Suppressor macrophage treated with lipopolysaccharide for 4 hours (primary cell): ENCODE measurements around the gene MACO1.

Source experiments
- DNase-seq: peaks from one replicate; pipeline ENCODE4 v3.0.0-alpha.2; 2020

Gene MACO1

DNA sequence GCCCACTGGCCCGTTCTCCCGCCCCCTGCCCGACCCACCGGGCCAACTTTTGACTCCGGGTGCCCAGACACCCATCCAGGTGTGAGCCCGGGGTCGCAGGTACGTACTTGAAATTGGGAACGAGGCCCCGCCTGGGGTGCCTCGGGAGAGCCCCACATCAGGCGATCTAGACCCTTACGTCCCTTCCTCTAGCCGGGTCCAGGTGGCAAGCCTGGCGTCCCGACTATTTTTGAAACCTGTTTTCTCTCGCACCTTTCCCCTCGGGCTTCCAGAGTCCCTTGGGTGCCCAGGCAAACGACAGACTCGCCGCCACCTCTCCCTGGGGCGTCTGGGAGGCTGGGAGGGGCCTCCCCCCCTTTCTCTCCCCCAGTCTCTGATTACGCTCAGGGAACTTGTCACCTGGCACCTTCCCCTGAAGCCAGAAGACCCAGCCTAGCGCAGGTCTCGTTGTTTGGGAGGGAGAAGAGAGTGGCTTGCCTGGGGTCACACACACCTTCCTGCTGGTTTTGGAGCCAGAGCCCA lies 113.6 kb downstream of the MACO1 start:
- DNase-seq: no peak

DNA sequence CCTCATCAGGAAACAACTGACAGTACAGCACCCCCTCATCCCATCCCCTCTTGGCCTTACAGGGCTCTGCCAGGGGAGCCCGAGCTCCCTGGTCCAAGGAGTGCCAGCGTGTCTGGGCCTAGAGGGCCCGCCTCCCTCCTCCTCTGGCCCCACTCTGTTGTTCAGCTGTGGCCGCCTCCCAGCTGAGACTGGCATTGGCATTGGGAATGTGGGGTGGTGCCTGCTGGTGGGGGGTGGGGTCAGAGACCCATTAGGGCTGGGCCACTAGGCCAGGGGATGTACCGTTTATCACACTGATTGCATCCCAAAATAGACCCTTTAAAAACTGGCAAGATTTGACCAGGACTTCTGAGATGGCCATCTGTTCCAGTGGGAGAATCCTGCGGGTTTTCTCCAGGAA lies 114.1 kb downstream of the MACO1 start:
- no peak for DNase-seq

DNA sequence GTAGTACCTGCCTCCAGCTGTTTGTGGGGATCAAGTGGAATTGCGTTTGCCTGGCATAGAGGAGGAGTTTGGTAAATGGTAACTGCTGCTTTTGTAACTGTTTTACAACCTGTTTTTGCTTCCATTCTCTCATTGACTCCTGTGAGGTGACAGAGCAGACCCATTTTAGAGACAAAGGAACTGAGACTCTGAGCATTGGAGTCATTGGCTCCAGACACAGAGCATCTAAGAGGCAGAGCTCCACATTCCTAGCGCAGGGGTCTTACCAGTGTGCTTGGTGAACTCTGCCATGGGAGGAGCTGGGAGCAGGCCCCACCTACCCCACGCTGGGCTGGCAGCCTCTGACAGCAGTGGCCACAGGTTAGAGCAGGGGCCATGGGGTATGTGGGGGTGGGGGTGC lies 115.1 kb downstream of the MACO1 start:
- no peak for DNase-seq

DNA sequence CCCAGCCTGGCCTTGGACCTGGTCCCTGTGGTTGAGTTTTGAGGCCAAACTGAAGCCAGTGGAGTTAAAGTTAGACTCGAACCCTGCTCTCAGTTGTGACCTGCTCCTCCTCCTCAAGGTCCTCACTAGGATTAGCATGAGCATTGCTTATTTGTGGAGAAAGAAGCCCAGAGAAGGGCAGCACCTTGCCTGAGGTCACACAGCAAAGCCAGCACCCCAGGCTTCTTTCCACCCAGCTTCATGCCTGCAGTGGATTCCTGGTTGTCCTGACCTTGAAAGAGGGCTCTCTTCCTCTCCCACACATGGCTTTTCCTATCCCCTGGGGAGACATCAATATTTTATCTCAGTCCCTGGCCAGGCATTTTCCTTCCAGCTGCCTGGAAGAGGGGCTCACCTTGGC lies 115.5 kb downstream of the MACO1 start:
- no peak for DNase-seq

- no peak for DNase-seq
Observed at GRCh38 chr1:25548601-25549000, 117.9 kb downstream of the MACO1 start.

GRCh38 chr1:25549273-25550154 lies 118.8 kb downstream of the MACO1 start:
- DNase-seq: peak; percentile 50
